GM12891 (cell line): Measurements from ENCODE around the gene HSPA4.

Experiments
- POLR2A ChIP-seq: IDR thresholded peaks from 2 replicates; pipeline ENCODE4 v1.6.1; 2011; ENCODE audit warnings: low read depth, low read length, control low read depth
- POLR2AphosphoS5 ChIP-seq: IDR thresholded peaks from 2 replicates; pipeline ENCODE4 v1.6.1; 2011; ENCODE audit warnings: low read depth, low read length, control low read depth
- SPI1 ChIP-seq: IDR thresholded peaks from 2 replicates; pipeline ENCODE4 v1.6.1; 2011; ENCODE audit warnings: low read depth, low read length, control low read depth
- TAF1 ChIP-seq: IDR thresholded peaks from 2 replicates; pipeline ENCODE4 v1.6.1; 2011; ENCODE audit warnings: low read depth, low read length, control low read depth

DNA sequence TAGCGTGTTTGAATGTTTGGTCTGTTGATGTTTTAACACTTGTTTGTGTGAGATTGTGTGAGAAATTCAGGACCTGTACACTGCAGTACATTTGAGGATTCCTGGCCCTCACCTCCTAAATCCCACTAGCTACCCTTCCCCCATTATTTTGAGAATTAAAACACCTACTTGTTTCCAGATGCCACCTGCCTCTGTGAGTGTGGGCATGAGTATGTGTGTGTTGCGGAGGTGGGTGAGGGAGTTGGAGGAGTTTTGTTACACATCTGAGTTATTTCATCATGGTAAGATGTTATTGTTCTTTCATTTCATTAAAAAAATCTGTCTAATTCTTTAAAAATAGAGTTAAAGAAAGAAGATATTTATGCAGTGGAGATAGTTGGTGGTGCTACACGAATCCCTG is 36.3 kb downstream of the HSPA4 start:
- TF ChIP-seq SPI1 (no peak), POLR2A (no peak), POLR2AphosphoS5 (no peak), TAF1 (no peak)
